ENCODE measurements around the gene BMPER. TPM values are rescaled to one million over a fixed set of nuclear protein-coding genes. Genes with fewer than 3 reads are reported as not detected.
A peak's percentile ranks its signal among the peaks of the same experiment; 100 is the strongest.

BMPER gene
- total RNA-seq, 1 donor: 11.2 TPM

DNA sequence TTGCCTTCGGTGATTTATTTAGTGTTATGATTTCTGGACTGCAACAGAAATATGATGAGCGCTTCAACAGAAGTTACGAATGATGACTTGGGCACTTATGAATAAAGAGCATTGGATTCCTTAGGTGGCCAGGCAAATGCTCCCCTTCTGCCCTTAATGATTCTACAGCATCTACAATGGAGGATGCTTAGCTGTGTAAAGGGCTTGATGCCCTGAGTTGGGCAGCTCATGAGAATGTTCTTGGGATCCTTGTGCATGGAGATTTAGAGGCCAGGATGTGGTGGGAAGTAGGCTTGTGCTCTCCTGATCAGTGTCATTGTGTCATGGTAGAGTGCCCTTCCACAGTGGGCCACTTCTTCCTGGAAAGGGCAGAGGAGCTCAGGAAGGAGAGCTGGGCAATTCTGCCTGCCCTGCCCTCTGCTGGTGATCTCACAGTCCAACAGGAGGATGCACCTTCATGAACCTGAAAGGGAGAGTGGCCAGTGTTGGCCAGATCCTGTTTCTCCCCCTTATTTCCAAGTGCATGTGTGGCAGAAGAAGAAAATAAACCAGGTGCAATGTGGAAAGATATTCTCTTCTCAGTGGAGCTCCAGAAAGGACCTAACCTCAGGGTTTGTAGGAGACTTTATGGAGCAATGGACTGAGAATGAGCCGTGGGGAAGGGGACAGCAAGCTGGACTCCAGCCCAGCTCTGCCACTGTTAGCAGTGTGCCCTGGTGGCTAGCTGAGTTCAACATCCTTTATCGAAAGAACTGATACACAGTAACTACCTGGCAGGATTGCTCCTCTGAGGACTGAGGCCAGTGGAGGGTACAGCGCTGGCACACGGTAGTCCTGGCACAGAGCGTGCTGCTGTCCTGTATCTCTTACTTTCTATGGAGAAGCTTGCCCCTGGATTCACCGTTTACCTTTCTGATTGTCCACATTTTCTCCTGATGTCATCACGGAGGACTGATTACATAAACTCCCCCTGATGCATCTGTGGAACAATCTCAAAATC is 182.9 kb downstream of the BMPER start:
- no peaks in the 10 kb centered on the region for H3K79me2 ChIP-seq (ENCODE audit: insufficient read depth, low read length)
- no peak for DNase-seq (ENCODE audit: insufficient read length, low spot score, missing footprints)
- no peak overlapping the region for H2AFZ ChIP-seq (ENCODE audit: low read length)
- H3K4me3 ChIP-seq (ENCODE audit: insufficient read depth, low read length): no peak overlapping the region
- no peaks in the 10 kb centered on the region for H4K20me1 ChIP-seq (ENCODE audit: insufficient read depth, low read length)
- TF ChIP-seq, protein P1, sequence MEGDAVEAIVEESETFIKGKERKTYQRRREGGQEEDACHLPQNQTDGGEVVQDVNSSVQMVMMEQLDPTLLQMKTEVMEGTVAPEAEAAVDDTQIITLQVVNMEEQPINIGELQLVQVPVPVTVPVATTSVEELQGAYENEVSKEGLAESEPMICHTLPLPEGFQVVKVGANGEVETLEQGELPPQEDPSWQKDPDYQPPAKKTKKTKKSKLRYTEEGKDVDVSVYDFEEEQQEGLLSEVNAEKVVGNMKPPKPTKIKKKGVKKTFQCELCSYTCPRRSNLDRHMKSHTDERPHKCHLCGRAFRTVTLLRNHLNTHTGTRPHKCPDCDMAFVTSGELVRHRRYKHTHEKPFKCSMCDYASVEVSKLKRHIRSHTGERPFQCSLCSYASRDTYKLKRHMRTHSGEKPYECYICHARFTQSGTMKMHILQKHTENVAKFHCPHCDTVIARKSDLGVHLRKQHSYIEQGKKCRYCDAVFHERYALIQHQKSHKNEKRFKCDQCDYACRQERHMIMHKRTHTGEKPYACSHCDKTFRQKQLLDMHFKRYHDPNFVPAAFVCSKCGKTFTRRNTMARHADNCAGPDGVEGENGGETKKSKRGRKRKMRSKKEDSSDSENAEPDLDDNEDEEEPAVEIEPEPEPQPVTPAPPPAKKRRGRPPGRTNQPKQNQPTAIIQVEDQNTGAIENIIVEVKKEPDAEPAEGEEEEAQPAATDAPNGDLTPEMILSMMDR (IDR thresholded peaks at IDR 0.05; ENCODE audit: extremely low read depth, low read depth, low read length): peak; percentile 82
- H3K4me2 ChIP-seq (ENCODE audit: insufficient read depth, low read length): no peak overlapping the region
- H3K27me3 ChIP-seq (ENCODE audit: insufficient read depth, low read length): no peaks in the 10 kb centered on the region
- no peak overlapping the region for H3K27ac ChIP-seq (ENCODE audit: low read depth, low read length)
- H3K4me1 ChIP-seq (ENCODE audit: insufficient read depth, low read length): no peaks in the 10 kb centered on the region
- peaks cover 18% of the 10 kb centered on the region for H3K36me3 ChIP-seq (ENCODE audit: insufficient read depth, low read length)
- no peaks in the 10 kb centered on the region for H3K9me3 ChIP-seq (ENCODE audit: low read depth, low read length)

DNA sequence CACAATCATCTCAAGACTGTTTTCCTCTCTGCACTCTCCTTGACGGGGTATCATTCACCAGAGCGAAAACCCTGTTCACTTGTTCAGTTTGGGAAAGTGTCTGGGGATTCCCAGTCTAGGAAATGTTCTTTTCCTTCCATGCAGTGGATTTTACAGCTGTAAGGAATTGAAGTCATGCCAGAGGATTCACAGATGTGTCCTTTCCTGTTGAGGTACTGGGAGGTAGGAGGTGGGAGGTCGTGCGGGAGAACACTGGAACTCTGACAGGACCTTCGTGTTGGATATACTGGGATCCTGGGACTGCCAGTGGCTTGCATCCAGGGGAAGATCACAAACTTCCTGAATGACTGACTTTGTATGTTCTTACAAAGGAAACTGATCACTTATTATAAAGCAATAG is 185.5 kb downstream of the BMPER start:
- no peaks in the 10 kb centered on the region for H3K9me3 ChIP-seq (ENCODE audit: low read depth, low read length)
- H2AFZ ChIP-seq (ENCODE audit: low read length): no peak overlapping the region
- H3K4me1 ChIP-seq (ENCODE audit: insufficient read depth, low read length): peaks cover 2% of the 10 kb centered on the region
- H3K36me3 ChIP-seq (ENCODE audit: insufficient read depth, low read length): peaks cover 18% of the 10 kb centered on the region
- DNase-seq (ENCODE audit: insufficient read length, low spot score, missing footprints): no peak
- no peak overlapping the region for H3K27ac ChIP-seq (ENCODE audit: low read depth, low read length)
- H3K79me2 ChIP-seq (ENCODE audit: insufficient read depth, low read length): no peaks in the 10 kb centered on the region
- H4K20me1 ChIP-seq (ENCODE audit: insufficient read depth, low read length): no peaks in the 10 kb centered on the region
- H3K4me2 ChIP-seq (ENCODE audit: insufficient read depth, low read length): no peak overlapping the region
- no peak overlapping the region for H3K4me3 ChIP-seq (ENCODE audit: insufficient read depth, low read length)
- no peaks in the 10 kb centered on the region for H3K27me3 ChIP-seq (ENCODE audit: insufficient read depth, low read length)
- TF ChIP-seq, protein P1 (IDR thresholded peaks at IDR 0.05; ENCODE audit: extremely low read depth, low read depth, low read length): no peak

DNA sequence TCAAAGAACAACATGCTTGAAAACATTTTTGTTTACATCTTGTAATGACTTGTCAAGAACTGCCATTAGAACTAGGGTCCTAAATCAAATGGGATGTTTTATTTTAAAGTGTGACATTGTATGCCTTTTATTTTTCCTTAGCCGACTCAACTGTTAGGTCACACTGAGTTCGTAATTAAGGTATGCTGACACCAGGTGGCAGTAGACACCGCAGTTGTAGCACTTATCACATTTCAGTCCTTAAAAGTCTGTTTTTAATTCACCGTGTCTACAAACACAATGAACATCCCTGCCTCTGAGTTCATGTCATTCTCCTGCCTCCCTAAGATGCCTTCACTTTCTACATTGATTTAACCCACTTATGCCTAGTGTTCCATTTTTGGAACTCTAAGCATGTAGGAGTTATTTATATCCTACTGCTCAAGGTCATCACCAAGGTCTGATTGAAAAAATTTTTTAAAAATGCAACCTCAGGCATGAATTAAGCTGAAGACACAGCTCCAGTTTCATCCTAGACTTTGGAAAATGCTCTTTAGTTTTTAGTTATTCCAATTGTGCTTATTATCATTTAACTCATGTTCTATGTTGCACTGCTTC is 186.1 kb downstream of the BMPER start:
- no peak overlapping the region for H3K4me3 ChIP-seq (ENCODE audit: insufficient read depth, low read length)
- H3K79me2 ChIP-seq (ENCODE audit: insufficient read depth, low read length): no peaks in the 10 kb centered on the region
- TF ChIP-seq, protein P1 (IDR thresholded peaks at IDR 0.05; ENCODE audit: extremely low read depth, low read depth, low read length): peak; percentile 65
- H3K9me3 ChIP-seq (ENCODE audit: low read depth, low read length): no peaks in the 10 kb centered on the region
- no peak for DNase-seq (ENCODE audit: insufficient read length, low spot score, missing footprints)
- H2AFZ ChIP-seq (ENCODE audit: low read length): no peak overlapping the region
- no peak overlapping the region for H3K27ac ChIP-seq (ENCODE audit: low read depth, low read length)
- peaks cover 18% of the 10 kb centered on the region for H3K36me3 ChIP-seq (ENCODE audit: insufficient read depth, low read length)
- no peaks in the 10 kb centered on the region for H4K20me1 ChIP-seq (ENCODE audit: insufficient read depth, low read length)
- H3K4me1 ChIP-seq (ENCODE audit: insufficient read depth, low read length): peaks cover 8% of the 10 kb centered on the region
- no peak overlapping the region for H3K4me2 ChIP-seq (ENCODE audit: insufficient read depth, low read length)
- H3K27me3 ChIP-seq (ENCODE audit: insufficient read depth, low read length): no peaks in the 10 kb centered on the region

DNA sequence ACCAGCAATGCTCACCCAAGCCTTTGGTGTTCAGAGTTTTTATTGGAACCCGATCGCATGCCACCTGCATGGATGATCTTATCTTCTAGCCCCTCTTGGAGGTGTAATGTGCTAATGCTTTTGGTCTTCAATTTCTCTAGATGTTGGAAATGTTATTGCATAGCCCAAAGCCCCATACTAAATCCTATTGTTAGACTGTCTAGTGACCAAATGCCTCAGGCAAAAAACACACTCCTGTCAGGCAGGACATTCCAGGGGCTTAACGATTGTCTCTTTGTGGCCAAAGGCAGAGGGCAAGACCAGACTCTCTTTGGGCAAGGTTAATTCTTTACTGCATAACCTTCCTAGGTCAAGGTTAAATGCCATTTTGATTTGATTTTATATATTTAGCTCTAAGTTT is 187.9 kb downstream of the BMPER start:
- no peak overlapping the region for H3K27ac ChIP-seq (ENCODE audit: low read depth, low read length)
- no peak overlapping the region for H2AFZ ChIP-seq (ENCODE audit: low read length)
- H3K79me2 ChIP-seq (ENCODE audit: insufficient read depth, low read length): no peaks in the 10 kb centered on the region
- no peak overlapping the region for H3K4me2 ChIP-seq (ENCODE audit: insufficient read depth, low read length)
- H3K36me3 ChIP-seq (ENCODE audit: insufficient read depth, low read length): peaks cover 17% of the 10 kb centered on the region
- no peaks in the 10 kb centered on the region for H3K9me3 ChIP-seq (ENCODE audit: low read depth, low read length)
- TF ChIP-seq, protein P1 (IDR thresholded peaks at IDR 0.05; ENCODE audit: extremely low read depth, low read depth, low read length): no peak
- peaks cover 16% of the 10 kb centered on the region for H3K4me1 ChIP-seq (ENCODE audit: insufficient read depth, low read length)
- no peak overlapping the region for H3K4me3 ChIP-seq (ENCODE audit: insufficient read depth, low read length)
- DNase-seq (ENCODE audit: insufficient read length, low spot score, missing footprints): no peak
- H4K20me1 ChIP-seq (ENCODE audit: insufficient read depth, low read length): no peaks in the 10 kb centered on the region
- H3K27me3 ChIP-seq (ENCODE audit: insufficient read depth, low read length): no peaks in the 10 kb centered on the region

All from osteoblast (primary cell).